ENCODE data around the gene SLC38A11. TPM values are rescaled to one million over a fixed set of nuclear protein-coding genes. Genes with fewer than 3 reads are reported as not detected.

Gene SLC38A11
- total RNA-seq, 2 donors from 2014 or later = 1.6 TPM; not detected in 1

DNA sequence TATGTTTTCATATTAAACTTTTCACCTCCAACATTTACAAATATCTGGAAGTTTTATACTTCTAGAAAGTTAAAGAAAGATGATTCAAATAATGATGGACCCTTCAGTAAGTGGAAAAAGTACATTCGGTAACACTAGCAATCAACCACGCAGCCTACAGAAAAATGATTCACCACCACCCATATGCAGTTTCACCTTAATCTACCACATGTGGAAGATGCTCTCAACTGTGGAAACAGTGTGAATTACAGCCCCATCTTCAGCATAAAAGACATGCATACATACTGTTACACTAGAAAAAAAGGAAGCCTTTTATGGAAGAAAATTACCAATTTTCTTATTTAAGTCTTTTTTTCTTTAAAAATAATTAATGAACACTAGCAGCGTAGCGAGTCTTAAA, 1.1 kb downstream of the SLC38A11 start:
- no peak overlapping the region for H3K4me3 Mint-ChIP-seq
- H3K4me1 Mint-ChIP-seq = no peaks in the 10 kb centered on the region
- no peak for DNase-seq
- ATAC-seq = no peak
- H3K36me3 Mint-ChIP-seq (ENCODE audit: low read depth) = no peaks in the 10 kb centered on the region
- no peaks in the 10 kb centered on the region for H3K9me3 ChIP-seq (ENCODE audit: control insufficient read depth, low read length, poor library complexity, severe bottlenecking)
- H3K27ac Mint-ChIP-seq = no peak overlapping the region
- peaks cover 16% of the 10 kb centered on the region for H3K27me3 Mint-ChIP-seq

- Mint-ChIP-seq H3K4me3 (no peak overlapping the region), H3K27me3 (peaks cover 16% of the 10 kb centered on the region), H3K4me1 (no peaks in the 10 kb centered on the region), H3K27ac (no peak overlapping the region), H3K36me3 (ENCODE audit: low read depth) (no peaks in the 10 kb centered on the region)
- no peaks in the 10 kb centered on the region for H3K9me3 ChIP-seq (ENCODE audit: control insufficient read depth, low read length, poor library complexity, severe bottlenecking)
- no peak for DNase-seq
- no peak for ATAC-seq
These were observed 2.0 kb downstream of the SLC38A11 start for GRCh38 chr2:164953279-164953678.

DNA sequence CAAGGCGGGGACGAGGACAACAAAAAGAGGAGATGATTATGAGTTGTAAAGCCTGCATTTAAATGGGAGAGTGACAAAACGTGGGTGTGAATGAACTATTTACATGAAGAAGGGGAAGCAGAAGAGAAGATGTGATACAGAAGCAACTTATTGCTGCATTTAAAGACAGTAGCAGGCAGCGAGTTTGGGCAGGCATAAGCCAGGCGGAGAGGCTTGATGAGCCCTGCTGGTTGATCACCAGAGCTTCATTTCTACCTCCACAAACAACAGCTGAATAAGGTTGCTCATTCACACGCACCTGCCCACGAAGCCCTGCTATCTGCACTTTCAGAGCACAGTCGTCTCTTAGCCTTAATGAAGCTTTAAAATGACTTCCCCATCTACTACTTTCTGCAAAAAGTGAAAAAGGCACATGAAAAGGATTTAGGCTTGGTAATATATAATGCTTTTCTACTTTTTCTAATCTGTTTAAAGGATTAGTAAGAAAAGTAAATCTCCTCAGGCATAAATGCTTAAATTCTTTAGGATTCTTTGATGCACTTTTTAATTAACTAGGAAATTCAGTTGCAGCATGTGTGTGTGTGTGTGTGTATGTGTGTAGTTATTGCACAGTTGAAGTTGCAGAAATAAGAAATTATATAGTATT, 3.1 kb downstream of the SLC38A11 start:
- Mint-ChIP-seq H3K27ac (no peak overlapping the region), H3K36me3 (ENCODE audit: low read depth) (no peaks in the 10 kb centered on the region)
- ATAC-seq = no peak

GRCh38 chr2:164948540-164948939, 6.8 kb downstream of the SLC38A11 start:
- H3K4me1 Mint-ChIP-seq = no peaks in the 10 kb centered on the region
- ATAC-seq (no peak), DNase-seq (no peak)
- H3K36me3 Mint-ChIP-seq (ENCODE audit: low read depth) = no peaks in the 10 kb centered on the region
- no peak overlapping the region for H3K4me3 Mint-ChIP-seq
- H3K9me3 ChIP-seq (ENCODE audit: control insufficient read depth, low read length, poor library complexity, severe bottlenecking) = no peaks in the 10 kb centered on the region
- H3K27me3 Mint-ChIP-seq = peaks cover 10% of the 10 kb centered on the region
- H3K27ac Mint-ChIP-seq = no peak overlapping the region

More for the DNA sequence above, 3.1 kb downstream of the SLC38A11 start:
- DNase-seq = no peak
- Mint-ChIP-seq H3K4me3 (no peak overlapping the region), H3K4me1 (no peaks in the 10 kb centered on the region), H3K27me3 (peaks cover 16% of the 10 kb centered on the region)
- H3K9me3 ChIP-seq (ENCODE audit: control insufficient read depth, low read length, poor library complexity, severe bottlenecking) = no peaks in the 10 kb centered on the region

- Mint-ChIP-seq H3K4me1 (no peaks in the 10 kb centered on the region), H3K36me3 (ENCODE audit: low read depth) (no peaks in the 10 kb centered on the region), H3K27ac (no peak overlapping the region), H3K4me3 (no peak overlapping the region), H3K27me3 (peaks cover 10% of the 10 kb centered on the region)
- DNase-seq (no peak), ATAC-seq (no peak)
- H3K9me3 ChIP-seq (ENCODE audit: control insufficient read depth, low read length, poor library complexity, severe bottlenecking) = no peaks in the 10 kb centered on the region
These were observed 8.0 kb downstream of the SLC38A11 start for GRCh38 chr2:164947281-164947680.

GRCh38 chr2:164943289-164943688, 12.0 kb downstream of the SLC38A11 start:
- DNase-seq = no peak
- no peak for ATAC-seq
- Mint-ChIP-seq H3K4me1 (no peaks in the 10 kb centered on the region), H3K27me3 (no peaks in the 10 kb centered on the region), H3K4me3 (no peak overlapping the region), H3K36me3 (ENCODE audit: low read depth) (no peaks in the 10 kb centered on the region), H3K27ac (no peak overlapping the region)
- H3K9me3 ChIP-seq (ENCODE audit: control insufficient read depth, low read length, poor library complexity, severe bottlenecking) = no peaks in the 10 kb centered on the region

- H3K27me3 Mint-ChIP-seq = no peaks in the 10 kb centered on the region
- H3K27ac Mint-ChIP-seq = no peak overlapping the region
- no peaks in the 10 kb centered on the region for H3K4me1 Mint-ChIP-seq
- no peak for ATAC-seq
- no peak for DNase-seq
- no peak overlapping the region for H3K4me3 Mint-ChIP-seq
- no peaks in the 10 kb centered on the region for H3K36me3 Mint-ChIP-seq (ENCODE audit: low read depth)
- H3K9me3 ChIP-seq (ENCODE audit: control insufficient read depth, low read length, poor library complexity, severe bottlenecking) = no peaks in the 10 kb centered on the region
These were observed 17.4 kb downstream of the SLC38A11 start for GRCh38 chr2:164937864-164938401.

- H3K4me1 Mint-ChIP-seq = no peaks in the 10 kb centered on the region
- no peaks in the 10 kb centered on the region for H3K9me3 ChIP-seq (ENCODE audit: control insufficient read depth, low read length, poor library complexity, severe bottlenecking)
- no peak overlapping the region for H3K27ac Mint-ChIP-seq
- ATAC-seq (no peak), DNase-seq (no peak)
- H3K27me3 Mint-ChIP-seq = no peaks in the 10 kb centered on the region
- H3K36me3 Mint-ChIP-seq (ENCODE audit: low read depth) = no peaks in the 10 kb centered on the region
- no peak overlapping the region for H3K4me3 Mint-ChIP-seq
These were observed 19.9 kb downstream of the SLC38A11 start for GRCh38 chr2:164935118-164936101.

DNA sequence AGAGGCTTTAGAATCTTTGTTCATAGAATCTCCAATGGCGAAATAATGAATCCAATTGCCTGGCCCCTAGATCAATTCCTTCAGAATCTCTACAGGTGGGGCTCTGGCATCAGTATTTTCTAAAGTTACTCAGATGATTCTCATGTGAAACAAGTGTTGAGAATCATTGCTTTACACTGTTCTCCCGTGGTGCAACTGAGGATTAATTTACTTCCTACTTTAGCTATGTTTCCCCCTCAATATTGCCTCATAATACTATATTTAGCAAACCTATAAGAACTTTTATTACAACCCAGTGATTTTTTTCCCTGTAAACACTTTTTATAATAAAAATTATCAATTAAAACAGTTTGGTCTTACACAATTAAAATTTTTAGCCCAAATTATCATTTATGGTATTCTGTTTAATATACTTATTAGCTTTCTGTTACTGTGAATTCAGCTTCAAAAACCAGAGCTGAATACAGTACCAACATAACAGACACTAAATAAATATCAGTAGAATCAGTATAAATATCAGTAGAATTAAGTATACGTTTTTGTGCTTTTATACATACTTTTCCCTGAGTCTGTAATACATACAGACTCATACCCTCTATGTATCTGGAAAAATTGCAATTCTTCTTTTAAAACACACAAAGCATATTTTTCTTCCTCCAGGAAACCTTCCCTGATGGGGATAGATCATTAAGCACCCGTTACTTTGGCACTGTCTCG, 20.8 kb downstream of the SLC38A11 start:
- Mint-ChIP-seq H3K27me3 (no peaks in the 10 kb centered on the region), H3K36me3 (ENCODE audit: low read depth) (no peaks in the 10 kb centered on the region), H3K4me3 (no peak overlapping the region), H3K27ac (no peak overlapping the region), H3K4me1 (no peaks in the 10 kb centered on the region)
- no peak for ATAC-seq
- DNase-seq = no peak
- H3K9me3 ChIP-seq (ENCODE audit: control insufficient read depth, low read length, poor library complexity, severe bottlenecking) = no peaks in the 10 kb centered on the region

- Mint-ChIP-seq H3K27ac (no peak overlapping the region), H3K36me3 (ENCODE audit: low read depth) (no peaks in the 10 kb centered on the region)
These were observed 21.6 kb downstream of the SLC38A11 start for GRCh38 chr2:164933671-164934189.

GRCh38 chr2:164932377-164932776, 22.9 kb downstream of the SLC38A11 start:
- DNase-seq (no peak), ATAC-seq (no peak)
- Mint-ChIP-seq H3K4me3 (no peak overlapping the region), H3K4me1 (no peaks in the 10 kb centered on the region), H3K36me3 (ENCODE audit: low read depth) (no peaks in the 10 kb centered on the region), H3K27me3 (no peaks in the 10 kb centered on the region), H3K27ac (no peak overlapping the region)
- no peaks in the 10 kb centered on the region for H3K9me3 ChIP-seq (ENCODE audit: control insufficient read depth, low read length, poor library complexity, severe bottlenecking)

More at GRCh38 chr2:164933671-164934189, 21.6 kb downstream of the SLC38A11 start:
- Mint-ChIP-seq H3K4me3 (no peak overlapping the region), H3K27me3 (no peaks in the 10 kb centered on the region), H3K4me1 (no peaks in the 10 kb centered on the region)
- no peak for DNase-seq
- H3K9me3 ChIP-seq (ENCODE audit: control insufficient read depth, low read length, poor library complexity, severe bottlenecking) = no peaks in the 10 kb centered on the region
- ATAC-seq = no peak

DNA sequence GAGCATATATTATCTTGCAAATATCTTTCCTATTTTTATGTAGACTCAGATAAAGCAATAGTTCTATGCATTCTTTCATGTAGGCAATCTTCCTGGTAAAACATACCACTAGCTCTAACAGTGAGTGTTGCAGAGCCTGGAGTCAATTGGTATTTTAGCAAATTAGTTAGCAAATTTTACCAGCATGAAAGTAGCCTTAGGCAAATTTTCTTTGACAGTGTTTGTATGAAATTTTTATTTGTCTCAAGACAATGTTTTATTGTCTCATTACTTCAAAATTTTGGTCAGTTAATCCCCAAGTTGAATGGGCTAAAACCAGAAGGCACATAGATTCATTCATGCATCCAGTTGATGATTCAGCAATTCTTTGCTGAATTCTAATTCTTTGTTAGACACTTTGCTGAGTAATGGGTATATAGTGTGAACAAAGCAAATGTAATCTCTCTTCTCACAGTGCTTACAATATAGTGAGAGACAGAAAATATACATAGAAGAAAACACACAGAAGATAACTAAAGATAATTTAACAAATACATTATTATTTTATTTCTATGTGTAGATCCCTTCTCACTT, 27.1 kb downstream of the SLC38A11 start:
- ATAC-seq (no peak), DNase-seq (no peak)
- Mint-ChIP-seq H3K27ac (no peak overlapping the region), H3K36me3 (ENCODE audit: low read depth) (no peaks in the 10 kb centered on the region), H3K4me1 (no peaks in the 10 kb centered on the region), H3K4me3 (no peak overlapping the region), H3K27me3 (no peaks in the 10 kb centered on the region)
- H3K9me3 ChIP-seq (ENCODE audit: control insufficient read depth, low read length, poor library complexity, severe bottlenecking) = no peaks in the 10 kb centered on the region

All from T-helper 17 cell (primary cell).